Loucy (cell line): Measurements from ENCODE around the gene ARHGAP19.
"Not testable (repeated sequence)": the region's sequence is repeated elsewhere in the genome, so short reads cannot be mapped to it uniquely, and the experiment has no call there.

ENCODE experiments used
- EZH2phosphoT487 ChIP-seq: fragments of 200-600 bp; IDR thresholded peaks from 2 replicates; pipeline ENCODE4 v1.6.1; 2018; ENCODE audit warnings: antibody characterized with exemption, mild to moderate bottlenecking, moderate library complexity, borderline replicate concordance
- TF ChIP-seq, protein P1 (sequence below): fragments of 200-600 bp; sonication (generic); conservative IDR thresholded peaks from 2 replicates; pipeline ENCODE4 v1.5.1; 2014; ENCODE audit warnings: mild to moderate bottlenecking, antibody characterized with exemption, low read length

DNA sequence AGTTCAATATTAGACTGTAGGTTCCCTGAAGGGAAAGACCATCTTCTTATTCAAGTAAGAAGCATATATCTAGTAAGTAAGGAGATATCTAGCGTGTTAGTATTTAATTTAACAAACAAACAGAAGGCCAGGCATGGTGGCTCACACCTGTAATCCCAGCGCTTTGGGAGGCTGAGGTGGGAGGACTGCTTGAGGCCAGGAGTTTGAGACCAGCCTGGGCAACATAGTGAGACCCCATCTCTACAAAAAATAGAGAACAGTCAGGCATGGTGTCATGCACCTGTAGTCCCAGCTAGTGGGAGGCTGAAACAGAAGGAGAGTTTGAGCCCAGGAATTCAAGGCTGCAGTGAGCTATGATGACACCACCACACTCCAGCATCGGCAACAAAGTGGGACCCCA is 27.3 kb downstream of the ARHGAP19 start:
- TF ChIP-seq, protein P1, sequence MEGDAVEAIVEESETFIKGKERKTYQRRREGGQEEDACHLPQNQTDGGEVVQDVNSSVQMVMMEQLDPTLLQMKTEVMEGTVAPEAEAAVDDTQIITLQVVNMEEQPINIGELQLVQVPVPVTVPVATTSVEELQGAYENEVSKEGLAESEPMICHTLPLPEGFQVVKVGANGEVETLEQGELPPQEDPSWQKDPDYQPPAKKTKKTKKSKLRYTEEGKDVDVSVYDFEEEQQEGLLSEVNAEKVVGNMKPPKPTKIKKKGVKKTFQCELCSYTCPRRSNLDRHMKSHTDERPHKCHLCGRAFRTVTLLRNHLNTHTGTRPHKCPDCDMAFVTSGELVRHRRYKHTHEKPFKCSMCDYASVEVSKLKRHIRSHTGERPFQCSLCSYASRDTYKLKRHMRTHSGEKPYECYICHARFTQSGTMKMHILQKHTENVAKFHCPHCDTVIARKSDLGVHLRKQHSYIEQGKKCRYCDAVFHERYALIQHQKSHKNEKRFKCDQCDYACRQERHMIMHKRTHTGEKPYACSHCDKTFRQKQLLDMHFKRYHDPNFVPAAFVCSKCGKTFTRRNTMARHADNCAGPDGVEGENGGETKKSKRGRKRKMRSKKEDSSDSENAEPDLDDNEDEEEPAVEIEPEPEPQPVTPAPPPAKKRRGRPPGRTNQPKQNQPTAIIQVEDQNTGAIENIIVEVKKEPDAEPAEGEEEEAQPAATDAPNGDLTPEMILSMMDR, result not testable (repeated sequence)
- not testable (repeated sequence) for TF ChIP-seq EZH2phosphoT487
